MCF 10A (cell line): ENCODE data around the gene ACP5. TPM values are rescaled to one million over a fixed set of nuclear protein-coding genes. Genes with fewer than 3 reads are reported as not detected.

ENCODE experiments used
- BruUV-seq: library from RNA; stranded (reverse); fragments of 400-500 nt; replicated peaks from 2 replicates; lab custom pipeline; 2021; lab: Mats Ljungman, UMichigan
- CTCF ChIA-PET: fragments of 300-600 bp; sonication (Branson Sonifier 250); formaldehyde crosslinking; extraction: SDS; loops from one replicate; lab custom pipeline; 2021; ENCODE audit warnings: antibody characterized with exemption, inconsistent platforms; lab: Yijun Ruan, JAX
- POLR2A ChIA-PET: fragments of 300-600, 350-650 bp; sonication (Branson Sonifier 250); formaldehyde crosslinking; extraction: SDS; loops from one replicate; lab custom pipeline; 2020; ENCODE audit warnings: antibody characterized with exemption, inconsistent platforms; lab: Yijun Ruan, JAX
- DNase-seq: peaks from one replicate; pipeline ENCODE4 v3.0.0-alpha.2; 2018; ENCODE audit not compliant: unreplicated experiment
- H3K27ac Mint-ChIP-seq: one replicate; pipeline ENCODE4 v1.8.0; 2022; ENCODE audit warnings: mild to moderate bottlenecking, low read depth, mixed read lengths; ENCODE audit not compliant: unreplicated experiment
- H3K27me3 Mint-ChIP-seq: one replicate; pipeline ENCODE4 v1.8.0; 2022; ENCODE audit warnings: mixed read lengths; ENCODE audit not compliant: insufficient read depth, unreplicated experiment
- H3K36me3 Mint-ChIP-seq: one replicate; pipeline ENCODE4 v1.8.0; 2022; ENCODE audit warnings: mild to moderate bottlenecking, moderate library complexity, mixed read lengths; ENCODE audit not compliant: insufficient read depth, unreplicated experiment
- H3K4me1 Mint-ChIP-seq: one replicate; pipeline ENCODE4 v1.8.0; 2022; ENCODE audit warnings: mixed read lengths; ENCODE audit not compliant: insufficient read depth, unreplicated experiment
- H3K4me3 Mint-ChIP-seq: one replicate; pipeline ENCODE4 v1.8.0; 2022; ENCODE audit warnings: mild to moderate bottlenecking, moderate library complexity, mixed read lengths; ENCODE audit not compliant: unreplicated experiment
- H3K9me3 Mint-ChIP-seq: one replicate; pipeline ENCODE4 v1.8.0; 2022; ENCODE audit warnings: mixed read lengths; ENCODE audit not compliant: unreplicated experiment
- intact Hi-C: fragments of 100-400 bp; cut with micrococcal nuclease; formaldehyde crosslinking; loops from 2 replicates; pipeline ENCODE4 v1.14.1; 2022
- total RNA-seq: library from RNA; stranded (reverse); gene quantifications from 2 replicates; pipeline ENCODE4 v1.2.3, GENCODE V29; 2022
- TF ChIP-seq, protein P1 (sequence below): fragments of 200-600 bp; IDR thresholded peaks from one replicate; pipeline ENCODE4 v1.8.0; 2022; ENCODE audit warnings: antibody characterized with exemption, mild to moderate bottlenecking; ENCODE audit not compliant: unreplicated experiment

The ACP5 gene
- total RNA-seq, 1 experiment from 2014 or later, result not detected

- Mint-ChIP-seq H3K27me3 (no peaks in the 10 kb centered on the region), H3K27ac (peak within 1 kb of the TSS; percentile 92), H3K4me1 (peaks cover 7% of the 10 kb centered on the region), H3K9me3 (no peaks in the 10 kb centered on the region), H3K36me3 (peaks cover 23% of the 10 kb centered on the region), H3K4me3 (peak within 1 kb of the TSS; percentile 82)
- ChIA-PET CTCF (interaction anchor here (0.6 to 0.8 kb wide), 8 partner anchors 27 to 1143 kb away, joined by 3 to 5 read pairs (median 4); partner anchors contain the start of gene TMEM205), POLR2A (interaction anchor here (0.6 to 1.6 kb wide), 13 partner anchors 9 to 1013 kb away, joined by 3 to 11 read pairs (median 4); partner anchors contain the start of genes ECSIT, ELOF1, SWSAP1 and ZNF490)
- intact Hi-C loops, result no loop called here
- TF ChIP-seq, protein P1, sequence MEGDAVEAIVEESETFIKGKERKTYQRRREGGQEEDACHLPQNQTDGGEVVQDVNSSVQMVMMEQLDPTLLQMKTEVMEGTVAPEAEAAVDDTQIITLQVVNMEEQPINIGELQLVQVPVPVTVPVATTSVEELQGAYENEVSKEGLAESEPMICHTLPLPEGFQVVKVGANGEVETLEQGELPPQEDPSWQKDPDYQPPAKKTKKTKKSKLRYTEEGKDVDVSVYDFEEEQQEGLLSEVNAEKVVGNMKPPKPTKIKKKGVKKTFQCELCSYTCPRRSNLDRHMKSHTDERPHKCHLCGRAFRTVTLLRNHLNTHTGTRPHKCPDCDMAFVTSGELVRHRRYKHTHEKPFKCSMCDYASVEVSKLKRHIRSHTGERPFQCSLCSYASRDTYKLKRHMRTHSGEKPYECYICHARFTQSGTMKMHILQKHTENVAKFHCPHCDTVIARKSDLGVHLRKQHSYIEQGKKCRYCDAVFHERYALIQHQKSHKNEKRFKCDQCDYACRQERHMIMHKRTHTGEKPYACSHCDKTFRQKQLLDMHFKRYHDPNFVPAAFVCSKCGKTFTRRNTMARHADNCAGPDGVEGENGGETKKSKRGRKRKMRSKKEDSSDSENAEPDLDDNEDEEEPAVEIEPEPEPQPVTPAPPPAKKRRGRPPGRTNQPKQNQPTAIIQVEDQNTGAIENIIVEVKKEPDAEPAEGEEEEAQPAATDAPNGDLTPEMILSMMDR, result peak; percentile 5
- no TSS peak for BruUV-seq
- peak; percentile 99 for DNase-seq
Measured at GRCh38 chr19:11597202-11598102, 20.0 kb upstream of the ACP5 start, which contains the start of gene ZNF627. TSS of gene ZNF627 (plus strand) at chr19:11597483. CDS start at chr19:11597628, 145 bp downstream.

DNA sequence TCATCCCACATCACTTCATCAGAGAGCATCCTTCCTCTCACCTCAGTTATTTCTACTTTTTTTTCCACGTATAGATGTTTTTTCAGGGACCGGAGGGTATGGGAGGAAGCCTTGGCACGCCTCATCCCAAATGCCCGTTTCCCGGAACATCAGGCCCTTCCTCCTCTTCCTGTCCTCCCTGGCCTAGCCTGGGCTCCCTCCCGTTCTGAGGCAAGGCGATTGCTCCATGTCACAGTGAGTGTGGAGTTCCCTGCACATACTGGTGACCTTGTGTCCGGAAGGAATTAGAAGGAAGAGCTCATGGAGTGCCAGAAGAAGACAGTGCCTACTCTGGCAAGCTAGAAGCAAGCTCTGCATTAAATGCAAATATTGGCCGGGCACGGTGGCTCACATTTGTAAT, 18.7 kb upstream of the ACP5 start:
- intact Hi-C loops, result no loop called here

GRCh38 chr19:11594084-11594483, 16.6 kb upstream of the ACP5 start:
- BruUV-seq, result no TSS peak
- peaks cover 6% of the 10 kb centered on the region for H3K4me1 Mint-ChIP-seq
- no peaks in the 10 kb centered on the region for H3K27me3 Mint-ChIP-seq
- H3K9me3 Mint-ChIP-seq, result no peaks in the 10 kb centered on the region
- DNase-seq, result no peak
- intact Hi-C loops, result no loop called here
- peaks cover 7% of the 10 kb centered on the region for H3K36me3 Mint-ChIP-seq
- POLR2A ChIA-PET, result no interaction called here
- TF ChIP-seq, protein P1, result no peak
- no peak overlapping the region for H3K27ac Mint-ChIP-seq
- no peak overlapping the region for H3K4me3 Mint-ChIP-seq
- CTCF ChIA-PET, result interaction anchor here (0.6 to 0.7 kb wide), 6 partner anchors 12 to 1371 kb away, joined by 3 to 6 read pairs (median 4); no protein-coding TSS in a partner anchor

More for the DNA sequence above, 18.7 kb upstream of the ACP5 start:
- TSS peak; percentile 25 for BruUV-seq
- peak overlapping the region; percentile 82 for H3K4me3 Mint-ChIP-seq
- peak overlapping the region; percentile 92 for H3K27ac Mint-ChIP-seq
- TF ChIP-seq, protein P1, result no peak
- CTCF ChIA-PET, result interaction anchor here (0.6 to 1.1 kb wide), 4 partner anchors 8 to 123 kb away, joined by 3 to 5 read pairs (median 3); no protein-coding TSS in a partner anchor
- POLR2A ChIA-PET, result no interaction called here
- H3K27me3 Mint-ChIP-seq, result no peaks in the 10 kb centered on the region
- H3K9me3 Mint-ChIP-seq, result no peaks in the 10 kb centered on the region
- H3K36me3 Mint-ChIP-seq, result peaks cover 20% of the 10 kb centered on the region
- no peak for DNase-seq
- H3K4me1 Mint-ChIP-seq, result peaks cover 6% of the 10 kb centered on the region
